GM12864 (cell line): ENCODE measurements around the gene HECTD2.

Experiments used
- DNase-seq: peaks from one replicate; pipeline ENCODE4 v3.0.0-alpha.2; 2011; ENCODE audit warnings: low read depth
- H3K4me3 ChIP-seq: 2 replicates; pipeline ENCODE4 v1.5.1; 2011; ENCODE audit warnings: mild to moderate bottlenecking, low read depth, low read length, control low read depth
- CTCF ChIP-seq: IDR thresholded peaks from 2 replicates; pipeline ENCODE4 v1.5.1; 2011; ENCODE audit warnings: low read depth, mild to moderate bottlenecking, moderate library complexity, low read length, control low read depth, inconsistent platforms; ENCODE audit errors: missing control alignments

The HECTD2 gene

GRCh38 chr10:91472911-91473310 lies 62.8 kb downstream of the HECTD2 start:
- DNase-seq, result no peak
- no peak overlapping the region for H3K4me3 ChIP-seq
- no peak for TF ChIP-seq CTCF

- H3K4me3 ChIP-seq, result no peak overlapping the region
- no peak for DNase-seq
- TF ChIP-seq CTCF, result no peak
These were observed 63.9 kb downstream of the HECTD2 start for GRCh38 chr10:91474009-91474408.

GRCh38 chr10:91477236-91477635 lies 67.1 kb downstream of the HECTD2 start:
- TF ChIP-seq CTCF, result no peak
- DNase-seq, result no peak
- H3K4me3 ChIP-seq, result no peak overlapping the region

- DNase-seq, result no peak
- H3K4me3 ChIP-seq, result no peak overlapping the region
- no peak for TF ChIP-seq CTCF
These were observed 69.4 kb downstream of the HECTD2 start for GRCh38 chr10:91479583-91479982.

GRCh38 chr10:91487911-91488582 lies 77.9 kb downstream of the HECTD2 start:
- TF ChIP-seq CTCF, result no peak
- no peak for DNase-seq
- H3K4me3 ChIP-seq, result no peak overlapping the region

GRCh38 chr10:91493313-91493712 lies 83.2 kb downstream of the HECTD2 start:
- no peak for DNase-seq
- TF ChIP-seq CTCF, result no peak
- no peak overlapping the region for H3K4me3 ChIP-seq

- no peak for TF ChIP-seq CTCF
- H3K4me3 ChIP-seq, result no peak overlapping the region
- no peak for DNase-seq
These were observed 85.3 kb downstream of the HECTD2 start for GRCh38 chr10:91495402-91495801.
